AG04449 (cell line): ENCODE measurements around the gene TUBG1.

Source experiments
- CTCF ChIA-PET: fragments of 350-600 bp; formaldehyde crosslinking; extraction: SDS; loops from one replicate; lab custom pipeline; 2021; ENCODE audit warnings: antibody characterized with exemption; lab: Yijun Ruan, JAX
- POLR2A ChIA-PET: fragments of 400-600, 350-600 bp; formaldehyde crosslinking; extraction: SDS; loops from one replicate; lab custom pipeline; 2020; ENCODE audit warnings: antibody characterized with exemption, inconsistent platforms; lab: Yijun Ruan, JAX
- DNase-seq: peaks from one replicate; pipeline ENCODE4 v3.0.0-alpha.2; 2010; ENCODE audit warnings: low read depth, low spot score
- H3K4me3 ChIP-seq: 2 replicates; pipeline ENCODE4 v1.5.1; 2011; ENCODE audit warnings: low read depth, mild to moderate bottlenecking, control low read depth, low read length
- CTCF ChIP-seq: IDR thresholded peaks from one replicate; pipeline ENCODE4 v1.5.1; 2011; ENCODE audit warnings: mild to moderate bottlenecking, moderate library complexity, low read length, control low read depth, inconsistent platforms; ENCODE audit not compliant: insufficient read depth; ENCODE audit errors: missing control alignments

TUBG1 gene

GRCh38 chr17:42660692-42661345, 51.3 kb downstream of the TUBG1 start:
- no peak for TF ChIP-seq CTCF
- POLR2A ChIA-PET = interaction anchor here (0.9 to 2.4 kb wide), 4 partner anchors 9 to 52 kb away, joined by 3 to 7 read pairs (median 5); partner anchors contain the start of gene PLEKHH3
- DNase-seq = no peak
- CTCF ChIA-PET = interaction anchor here (0.8 to 5.3 kb wide), 5 partner anchors 12 to 83 kb away, joined by 3 to 31 read pairs (median 11); partner anchors contain the start of genes CCR10, PLEKHH3 and PSMC3IP
- peak overlapping the region; percentile 28 for H3K4me3 ChIP-seq
